ENCODE measurements around the gene FLT3.

DNA sequence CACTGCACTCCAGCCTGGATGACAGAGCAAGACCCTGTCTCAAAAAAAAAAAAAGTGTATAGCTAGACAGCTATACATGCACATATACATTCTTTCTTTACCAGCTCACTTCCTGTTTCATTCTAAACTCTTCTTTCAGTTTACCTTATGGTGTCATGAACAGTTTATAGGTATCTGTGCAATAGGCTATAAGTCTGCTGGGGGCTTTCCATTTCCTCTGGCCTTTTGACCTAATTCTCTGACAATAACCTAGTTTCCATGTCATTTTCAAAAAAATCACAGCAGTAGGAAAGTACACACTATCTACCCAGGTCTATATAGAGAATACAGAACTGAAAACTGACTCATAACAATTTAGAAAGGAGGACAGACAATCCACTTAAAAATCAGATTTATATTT, 87.5 kb downstream of the FLT3 start:
- TF ChIP-seq, protein P1, sequence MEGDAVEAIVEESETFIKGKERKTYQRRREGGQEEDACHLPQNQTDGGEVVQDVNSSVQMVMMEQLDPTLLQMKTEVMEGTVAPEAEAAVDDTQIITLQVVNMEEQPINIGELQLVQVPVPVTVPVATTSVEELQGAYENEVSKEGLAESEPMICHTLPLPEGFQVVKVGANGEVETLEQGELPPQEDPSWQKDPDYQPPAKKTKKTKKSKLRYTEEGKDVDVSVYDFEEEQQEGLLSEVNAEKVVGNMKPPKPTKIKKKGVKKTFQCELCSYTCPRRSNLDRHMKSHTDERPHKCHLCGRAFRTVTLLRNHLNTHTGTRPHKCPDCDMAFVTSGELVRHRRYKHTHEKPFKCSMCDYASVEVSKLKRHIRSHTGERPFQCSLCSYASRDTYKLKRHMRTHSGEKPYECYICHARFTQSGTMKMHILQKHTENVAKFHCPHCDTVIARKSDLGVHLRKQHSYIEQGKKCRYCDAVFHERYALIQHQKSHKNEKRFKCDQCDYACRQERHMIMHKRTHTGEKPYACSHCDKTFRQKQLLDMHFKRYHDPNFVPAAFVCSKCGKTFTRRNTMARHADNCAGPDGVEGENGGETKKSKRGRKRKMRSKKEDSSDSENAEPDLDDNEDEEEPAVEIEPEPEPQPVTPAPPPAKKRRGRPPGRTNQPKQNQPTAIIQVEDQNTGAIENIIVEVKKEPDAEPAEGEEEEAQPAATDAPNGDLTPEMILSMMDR (IDR thresholded peaks at IDR 0.05) = no peak
- TF ChIP-seq POLR2AphosphoS5 (IDR thresholded peaks at IDR 0.05) = no peak
- no peak for TF ChIP-seq POLR2A (IDR thresholded peaks at IDR 0.05)
- no peak for TF ChIP-seq EP300 (IDR thresholded peaks at IDR 0.05)
